ENCODE results near the gene PIGS.
"Not testable (repeated sequence)": the region's sequence is repeated elsewhere in the genome, so short reads cannot be mapped to it uniquely, and the experiment has no call there.

The PIGS gene

DNA sequence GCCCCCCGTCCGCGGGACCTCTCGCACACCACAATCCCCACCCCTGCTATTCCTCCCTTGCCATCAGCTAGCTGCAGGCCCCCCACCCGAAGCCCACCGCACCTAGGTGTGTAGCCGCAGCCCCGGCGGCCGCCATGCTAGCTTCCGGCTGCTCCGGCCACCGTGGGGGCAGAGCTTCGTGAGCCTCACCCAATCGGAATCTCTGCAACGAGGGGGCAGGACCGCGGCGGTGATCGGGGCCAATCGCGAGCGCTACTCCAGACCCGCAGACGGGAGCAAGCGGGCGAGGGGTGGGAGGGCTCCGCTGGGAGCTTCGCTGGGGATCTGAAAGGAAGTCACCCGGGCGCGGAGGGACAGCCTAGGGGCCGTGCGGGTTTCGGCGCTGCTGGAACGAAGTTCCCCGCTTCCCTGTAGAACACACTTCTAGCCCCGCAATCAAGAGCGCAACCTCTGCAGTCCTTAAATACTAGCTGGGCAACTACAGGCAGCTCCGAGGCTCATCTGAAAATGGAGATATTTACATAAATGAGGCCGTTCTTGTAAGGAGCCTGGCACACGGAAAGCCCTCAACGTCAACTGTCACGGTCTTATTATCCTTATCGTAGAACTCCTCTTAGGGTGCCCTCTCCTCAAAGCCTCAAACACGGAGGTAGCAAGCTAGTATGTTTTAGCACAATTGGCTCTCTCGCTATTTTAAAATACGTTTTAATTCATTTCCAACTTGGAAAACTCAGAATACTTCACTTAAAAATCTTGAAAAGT is at the start of gene PIGS:
PIGS (minus strand) TSS at position 164 of the 762 bp plus-strand sequence; CDS start at position 136, 28 bp downstream.
- DNase-seq, result peak; percentile 89

DNA sequence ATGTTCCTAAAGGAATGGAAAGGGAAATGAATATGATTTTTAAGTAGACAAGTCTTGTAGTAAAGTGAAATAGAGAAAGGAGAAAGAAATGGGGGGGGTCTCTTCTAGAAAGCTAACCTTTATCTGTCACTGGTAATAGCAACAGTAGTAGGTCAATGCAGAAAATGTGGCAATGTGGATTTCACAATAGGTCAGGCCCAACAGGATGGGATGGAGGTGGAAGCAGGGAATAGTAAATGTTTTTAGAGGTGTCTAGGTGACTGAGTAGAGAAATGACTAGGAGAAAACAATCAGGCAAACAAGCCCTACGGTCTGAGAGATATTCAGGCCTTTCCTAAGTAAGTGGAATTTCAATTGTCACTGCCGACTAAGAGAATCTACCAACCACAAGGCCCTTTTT is 48.7 kb upstream of the PIGS start:
- DNase-seq, result no peak

DNA sequence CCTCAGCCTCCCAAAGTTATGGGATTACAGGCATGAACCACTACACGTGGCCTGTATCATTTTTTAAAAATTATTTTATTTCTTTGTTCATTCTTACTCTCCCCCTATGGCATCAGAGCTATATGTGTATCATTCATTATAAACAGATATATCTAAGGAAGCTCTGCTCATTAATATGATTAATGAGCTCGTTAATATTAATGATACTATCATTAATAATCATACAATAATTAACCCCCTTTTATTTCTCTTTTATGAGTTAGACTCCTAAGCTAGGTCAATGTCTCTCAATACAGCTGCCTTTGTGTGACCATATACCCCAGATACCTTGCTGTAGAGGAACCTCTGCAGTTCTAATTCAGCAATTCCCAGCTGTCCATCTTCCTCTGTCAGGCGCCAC is 47.1 kb upstream of the PIGS start:
- DNase-seq, result no peak

DNA sequence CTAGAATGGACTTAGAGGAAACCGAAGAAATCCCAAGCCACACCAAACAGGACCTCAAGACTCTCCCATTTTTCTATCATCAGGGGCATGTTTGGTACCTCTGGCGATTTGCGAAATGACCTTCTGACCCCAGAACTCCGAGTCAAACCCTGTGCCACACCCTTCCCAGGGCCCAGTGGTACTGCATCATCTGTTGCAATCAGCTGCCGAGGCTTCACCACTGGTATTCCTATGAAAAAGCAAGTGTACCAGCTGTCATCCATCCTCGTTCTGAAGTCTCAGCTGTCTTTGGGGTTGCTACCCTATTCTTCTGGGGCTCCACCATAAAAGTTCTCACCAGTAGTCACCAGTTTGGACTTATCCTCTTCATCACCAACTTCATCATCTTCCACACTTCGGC is 45.0 kb upstream of the PIGS start:
- no peak for DNase-seq

DNA sequence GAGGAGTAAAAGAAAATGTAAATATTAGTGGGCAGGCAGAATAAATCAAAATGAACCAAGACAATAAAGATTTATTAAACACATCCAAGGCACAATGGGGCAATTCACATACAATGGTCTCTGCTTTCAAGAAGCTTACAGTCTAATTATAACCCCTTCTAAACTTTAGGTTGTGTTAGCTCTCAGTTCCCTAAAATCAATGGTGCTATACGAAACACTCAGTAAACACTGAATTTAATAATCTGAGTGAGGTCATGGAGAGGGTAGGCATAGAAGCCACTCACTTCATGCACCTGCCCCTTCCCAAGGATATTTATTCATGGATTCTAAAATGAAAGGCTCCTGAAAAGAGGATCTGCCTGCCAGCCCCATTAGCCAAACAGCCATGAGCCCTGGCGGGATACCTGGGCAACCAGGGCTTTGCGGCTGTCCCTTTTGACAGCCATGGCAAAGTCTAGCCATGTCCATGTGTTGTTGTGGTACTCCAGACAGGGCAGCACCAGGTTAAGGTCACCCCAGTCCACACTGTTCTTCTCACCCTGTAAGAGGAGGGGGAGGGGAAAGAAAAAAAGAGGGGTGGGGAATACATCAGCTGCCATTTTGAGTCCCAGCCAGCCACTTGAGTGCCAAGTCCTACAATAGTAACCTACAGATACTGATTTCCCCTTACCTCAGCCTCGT is 44.1 kb upstream of the PIGS start:
- no peak for DNase-seq

DNA sequence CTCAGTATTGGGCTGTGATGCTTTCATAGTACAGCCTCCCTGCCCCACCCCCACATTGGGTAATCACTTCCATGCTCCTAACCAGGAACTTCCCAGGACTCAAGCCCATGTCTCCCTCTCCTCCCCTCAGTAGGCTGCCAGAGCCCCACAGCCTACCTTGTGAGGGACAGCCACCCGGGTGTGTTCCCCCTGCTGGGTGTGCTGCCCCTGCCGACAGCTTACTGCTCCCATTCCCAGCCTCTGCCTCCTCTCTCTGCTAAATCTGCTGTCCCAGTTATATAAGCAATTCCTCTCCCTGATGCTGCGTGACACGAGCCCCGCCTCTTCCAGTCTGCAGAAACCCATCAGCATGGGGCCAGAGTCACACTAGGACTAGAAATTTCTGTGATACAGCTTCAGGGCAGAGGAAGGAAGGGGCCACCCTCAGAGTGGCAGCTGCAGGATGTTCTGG is 42.6 kb upstream of the PIGS start, which contains the start of gene RSKR:
RSKR (minus strand) TSS at position 255 of the 451 bp plus-strand sequence; CDS start at position 231, 24 bp downstream.
- no peak for DNase-seq

GRCh38 chr17:28612936-28613872 is 41.9 kb upstream of the PIGS start:
- DNase-seq, result peak; percentile 32

DNA sequence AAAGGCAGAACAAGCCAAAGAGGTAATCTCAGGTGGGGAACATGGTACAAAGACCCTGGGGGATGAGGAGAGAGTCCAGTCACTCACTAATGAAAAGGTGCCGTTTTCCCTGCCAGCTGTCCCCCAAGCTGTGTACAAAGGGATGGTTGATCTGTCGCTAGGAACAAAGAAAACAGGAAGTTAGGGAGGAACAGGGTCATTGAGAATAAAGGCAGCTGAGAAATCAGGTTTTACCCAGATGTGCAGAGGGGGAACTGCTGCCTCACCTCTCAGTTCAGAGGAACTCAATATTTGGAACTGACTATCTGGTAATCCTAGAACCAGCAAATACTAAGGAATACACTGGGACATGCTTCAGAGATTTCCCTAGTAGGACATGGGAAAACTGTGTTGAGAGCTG is 41.2 kb upstream of the PIGS start:
- DNase-seq, result no peak

GRCh38 chr17:28610376-28610775 is 39.1 kb upstream of the PIGS start:
- DNase-seq, result no peak

GRCh38 chr17:28604031-28604430 is 32.7 kb upstream of the PIGS start:
- not testable (repeated sequence) for DNase-seq

DNA sequence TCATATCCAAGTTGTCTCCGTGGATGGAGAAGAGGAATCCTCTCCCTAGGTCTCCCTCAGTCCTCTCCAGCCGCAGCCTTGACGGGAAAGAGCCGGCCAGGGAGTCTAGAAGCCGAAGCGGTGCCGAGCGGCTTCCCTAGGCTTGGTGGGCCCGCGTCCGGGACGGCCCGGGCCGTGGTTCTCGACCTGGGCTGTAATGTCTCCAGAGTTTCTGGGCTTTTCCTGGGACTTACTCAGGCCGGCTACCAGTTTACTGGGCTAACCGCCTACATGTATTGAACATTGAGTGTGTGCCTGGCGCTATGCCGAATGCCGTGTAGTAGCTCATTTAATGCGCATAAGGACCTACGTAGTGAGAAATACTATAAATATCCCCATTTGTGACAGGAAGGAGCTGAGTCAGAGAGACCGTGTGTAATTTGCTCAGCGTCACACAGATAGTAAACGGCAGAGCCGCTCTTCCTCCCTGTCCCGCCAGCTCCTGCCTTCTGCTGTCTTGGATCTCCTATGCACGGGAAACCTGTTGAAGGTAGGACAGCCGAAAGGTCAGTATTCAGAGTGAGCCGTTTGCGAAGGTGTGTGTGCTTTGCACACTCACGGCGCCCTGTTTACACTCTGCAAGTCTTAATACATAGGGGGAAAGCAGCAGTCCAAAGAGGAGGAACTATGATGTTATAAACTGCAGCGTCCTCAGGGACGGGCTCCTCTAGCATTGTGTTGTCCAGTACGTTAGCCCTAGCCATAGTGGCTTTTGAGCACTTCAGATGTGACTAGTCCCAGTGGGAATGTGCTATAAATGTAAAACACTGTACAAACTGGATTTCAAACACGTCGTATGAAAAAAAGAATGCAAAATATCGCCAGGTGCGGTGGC is 28.2 kb upstream of the PIGS start:
- DNase-seq, result peak; percentile 63

GRCh38 chr17:28598799-28599310 is 27.5 kb upstream of the PIGS start, which contains the start of gene SPAG5:
SPAG5 (minus strand) TSS chr17:28599025; CDS start chr17:28598946, 79 bp downstream.
- peak; percentile 94 for DNase-seq

- no peak for DNase-seq
Measured at GRCh38 chr17:28598389-28598788, 27.1 kb upstream of the PIGS start.

DNA sequence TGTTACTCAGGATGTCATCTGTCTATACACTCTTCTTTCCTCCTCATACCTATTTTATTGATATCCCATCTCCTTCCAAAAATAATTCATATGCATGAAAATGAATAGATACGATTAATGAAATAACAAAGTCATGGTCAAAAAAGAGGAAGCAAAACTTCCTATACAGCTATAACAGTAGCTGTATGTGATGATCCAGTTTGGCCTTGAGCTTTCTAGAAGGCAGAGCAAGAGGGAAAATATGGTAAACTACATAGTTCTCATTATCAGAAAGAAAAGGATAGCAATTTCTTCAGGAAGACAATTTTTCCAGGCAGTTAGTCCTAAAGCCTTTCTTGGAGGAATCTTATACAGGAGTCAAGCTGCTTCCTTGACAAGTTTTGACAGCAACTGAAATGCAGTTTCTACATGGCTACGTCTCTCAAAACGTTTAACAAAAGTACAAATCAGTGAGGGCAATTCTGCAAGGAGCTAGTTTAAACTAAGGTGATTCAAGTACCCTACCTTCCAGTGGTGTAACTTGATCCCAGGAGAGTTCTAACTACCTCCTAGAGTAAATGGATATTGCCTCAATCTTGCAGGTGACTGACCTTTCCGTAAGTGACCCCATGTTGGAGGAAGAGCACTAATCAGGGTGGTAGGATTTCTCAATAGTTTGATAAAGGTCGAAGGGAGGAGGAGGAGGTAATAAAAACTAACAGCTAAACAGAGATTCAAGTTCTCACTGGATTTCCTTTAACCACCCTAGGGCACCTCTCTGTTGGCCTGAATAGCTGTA is 26.5 kb upstream of the PIGS start:
- no peak for DNase-seq

DNA sequence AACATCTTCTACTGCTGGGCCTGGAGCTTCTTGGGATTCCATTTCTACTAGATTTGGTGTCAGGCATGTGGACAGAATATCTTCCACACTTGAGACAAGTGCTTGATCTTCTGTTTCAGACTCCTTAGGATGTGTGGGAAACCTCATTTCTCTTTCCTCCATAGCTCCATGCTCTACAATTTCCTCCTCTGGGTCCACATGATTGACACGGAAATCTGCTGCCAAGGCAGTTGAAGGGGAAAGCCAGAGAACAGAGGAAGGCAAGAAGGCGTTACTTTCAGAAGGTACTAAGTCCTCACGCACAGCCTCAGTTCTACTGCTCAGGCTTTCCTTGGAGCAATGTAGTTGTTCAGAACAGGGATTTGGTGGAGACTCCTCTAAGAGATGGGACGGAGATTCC is 20.9 kb upstream of the PIGS start:
- DNase-seq, result no peak

DNA sequence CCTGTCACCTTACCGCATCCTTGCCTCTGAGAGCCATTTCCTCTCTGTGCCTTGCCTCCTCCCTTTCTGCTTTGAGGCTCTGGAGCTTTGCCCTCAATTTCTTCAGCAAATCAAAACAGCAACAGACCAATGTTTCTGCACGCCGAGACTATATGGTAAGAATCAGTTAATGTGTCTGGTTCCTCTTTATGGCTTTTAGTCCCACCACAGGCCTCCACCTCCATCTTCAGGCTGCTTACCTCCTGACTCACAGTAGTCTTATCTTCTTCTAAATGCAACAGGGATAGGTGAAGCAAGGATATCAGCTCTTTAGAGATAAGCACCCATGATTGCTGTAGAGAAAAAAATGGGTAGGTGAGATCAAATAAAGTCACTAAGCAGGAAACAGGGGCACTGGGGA is 14.5 kb upstream of the PIGS start:
- DNase-seq, result no peak

DNA sequence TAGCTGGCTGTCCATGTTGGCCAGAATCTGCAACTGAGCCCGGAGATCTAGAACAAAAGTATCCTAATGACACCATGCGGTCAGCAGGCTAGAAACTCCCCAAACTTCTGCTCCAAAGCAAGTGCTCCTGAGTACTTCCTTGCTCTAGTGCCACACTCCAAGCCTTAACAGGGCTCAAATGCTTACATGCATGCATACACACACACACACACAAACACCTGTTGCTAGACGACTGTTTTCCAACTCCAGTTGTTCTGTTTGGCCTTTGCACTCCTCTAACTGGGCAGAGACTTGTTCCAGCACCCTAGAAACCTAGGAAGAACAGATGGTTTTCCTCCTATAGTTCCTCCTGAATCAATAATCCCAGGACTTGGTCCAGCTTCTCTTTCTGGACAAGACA is 13.1 kb upstream of the PIGS start:
- no peak for DNase-seq

DNA sequence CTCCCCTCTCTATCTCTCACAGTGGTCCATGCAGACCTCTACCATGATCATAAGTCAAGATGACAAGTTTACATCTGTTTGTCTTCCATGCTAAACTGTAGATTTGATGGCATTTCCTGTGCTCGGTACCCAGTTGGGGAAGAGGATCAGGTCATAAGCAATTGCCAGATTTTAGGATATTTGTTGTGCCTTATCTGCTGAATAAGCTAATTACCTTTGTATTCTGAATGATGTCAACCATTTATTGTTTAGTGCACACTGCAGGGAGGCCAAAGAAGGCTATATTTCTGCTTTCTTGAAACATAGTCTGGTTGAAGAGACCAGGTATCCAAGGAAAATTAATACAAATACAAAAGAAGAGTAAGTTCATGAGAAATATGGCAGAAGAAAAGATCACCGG is 11.2 kb upstream of the PIGS start:
- DNase-seq, result no peak

GRCh38 chr17:28580959-28581358 is 9.6 kb upstream of the PIGS start:
- DNase-seq, result no peak

DNA sequence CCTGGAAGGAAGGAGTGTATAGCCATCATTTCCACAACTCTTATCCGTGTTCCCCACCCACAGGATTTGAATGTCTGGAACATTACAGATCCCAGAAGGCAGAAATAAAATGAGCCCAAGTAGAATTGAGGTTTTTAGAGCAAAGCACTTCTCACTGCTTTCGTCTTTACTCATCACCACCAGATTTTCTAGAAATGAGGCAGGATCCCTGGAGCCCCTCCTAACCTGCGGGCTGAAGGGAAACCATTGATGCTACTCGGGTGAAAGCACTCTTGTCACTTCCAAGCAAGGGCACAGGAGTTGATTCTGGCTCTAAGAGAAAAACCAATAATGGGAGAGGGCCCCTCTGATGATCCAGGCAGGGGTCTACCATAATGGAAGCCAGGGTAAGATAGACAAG is 8.2 kb upstream of the PIGS start:
- DNase-seq, result no peak

All from activated CD4-positive, alpha-beta T cell treated with anti-CD3 and anti-CD28 coated beads, Interleukin-2, amount 50 U/mL, for 1 hour (primary cell).